Mammary epithelial cell (primary cell): Measurements from ENCODE around the gene CDH13.

Source experiments
- EZH2 ChIP-seq: IDR thresholded peaks from 2 replicates; pipeline ENCODE4 v1.6.1; 2012; ENCODE audit warnings: low read length, inconsistent platforms, borderline replicate concordance
- TF ChIP-seq, protein P1 (sequence below), 2 donors: IDR thresholded peaks in 1 of 2; conservative IDR thresholded peaks in 1 of 2; 2 replicates each; pipeline ENCODE4 v1.5.1; 2011 to 2012; ENCODE audit warnings: inconsistent platforms in 2 of 2, low read length in 2 of 2, mild to moderate bottlenecking in 2 of 2, control low read depth in 1 of 2, low read depth in 1 of 2; ENCODE audit not compliant: insufficient read depth in 1 of 2; ENCODE audit errors: extremely low read depth in 1 of 2

DNA sequence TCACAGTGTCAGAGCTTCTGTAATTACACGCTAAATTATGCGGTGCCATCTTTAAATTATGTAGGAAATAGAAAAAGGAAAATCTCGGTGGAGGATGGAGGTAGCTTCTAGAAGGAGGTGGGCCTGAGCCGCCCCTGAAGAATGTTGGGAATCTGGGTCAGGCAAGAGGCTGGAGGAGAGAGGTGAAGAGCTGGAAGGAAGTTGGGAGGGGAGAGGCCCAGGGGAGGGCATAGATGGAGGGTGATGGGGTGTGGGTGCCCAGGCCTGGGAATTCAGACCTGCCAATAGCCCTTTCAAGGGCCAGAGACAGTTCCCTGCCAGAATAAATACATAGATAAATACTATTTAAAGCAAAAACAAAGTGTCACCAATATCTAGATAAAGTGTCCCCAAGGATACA lies 766.0 kb downstream of the CDH13 start:
- TF ChIP-seq, protein P1, sequence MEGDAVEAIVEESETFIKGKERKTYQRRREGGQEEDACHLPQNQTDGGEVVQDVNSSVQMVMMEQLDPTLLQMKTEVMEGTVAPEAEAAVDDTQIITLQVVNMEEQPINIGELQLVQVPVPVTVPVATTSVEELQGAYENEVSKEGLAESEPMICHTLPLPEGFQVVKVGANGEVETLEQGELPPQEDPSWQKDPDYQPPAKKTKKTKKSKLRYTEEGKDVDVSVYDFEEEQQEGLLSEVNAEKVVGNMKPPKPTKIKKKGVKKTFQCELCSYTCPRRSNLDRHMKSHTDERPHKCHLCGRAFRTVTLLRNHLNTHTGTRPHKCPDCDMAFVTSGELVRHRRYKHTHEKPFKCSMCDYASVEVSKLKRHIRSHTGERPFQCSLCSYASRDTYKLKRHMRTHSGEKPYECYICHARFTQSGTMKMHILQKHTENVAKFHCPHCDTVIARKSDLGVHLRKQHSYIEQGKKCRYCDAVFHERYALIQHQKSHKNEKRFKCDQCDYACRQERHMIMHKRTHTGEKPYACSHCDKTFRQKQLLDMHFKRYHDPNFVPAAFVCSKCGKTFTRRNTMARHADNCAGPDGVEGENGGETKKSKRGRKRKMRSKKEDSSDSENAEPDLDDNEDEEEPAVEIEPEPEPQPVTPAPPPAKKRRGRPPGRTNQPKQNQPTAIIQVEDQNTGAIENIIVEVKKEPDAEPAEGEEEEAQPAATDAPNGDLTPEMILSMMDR (conservative IDR thresholded peaks at IDR 0.05 in 1 of 2, IDR thresholded peaks at IDR 0.05 in 1 of 2; ENCODE audit: extremely low read depth in 1 of 2, insufficient read depth in 1 of 2, low read depth in 1 of 2, low read length in 2 of 2), result no peak
- TF ChIP-seq EZH2, result no peak
